ENCODE measurements around the gene CHKA. TPM values are rescaled to one million over a fixed set of nuclear protein-coding genes. Genes with fewer than 3 reads are reported as not detected.

Gene CHKA
- total RNA-seq, 1 donor from 2014 or later: 8.7 TPM

GRCh38 chr11:68015467-68015866, 105.7 kb downstream of the CHKA start:
- Histone ChIP-seq H3K27me3 (ENCODE audit: low read depth) (no peaks in the 10 kb centered on the region), H3K4me1 (peaks cover 18% of the 10 kb centered on the region)
- intact Hi-C loops (cut with micrococcal nuclease): no loop called here

DNA sequence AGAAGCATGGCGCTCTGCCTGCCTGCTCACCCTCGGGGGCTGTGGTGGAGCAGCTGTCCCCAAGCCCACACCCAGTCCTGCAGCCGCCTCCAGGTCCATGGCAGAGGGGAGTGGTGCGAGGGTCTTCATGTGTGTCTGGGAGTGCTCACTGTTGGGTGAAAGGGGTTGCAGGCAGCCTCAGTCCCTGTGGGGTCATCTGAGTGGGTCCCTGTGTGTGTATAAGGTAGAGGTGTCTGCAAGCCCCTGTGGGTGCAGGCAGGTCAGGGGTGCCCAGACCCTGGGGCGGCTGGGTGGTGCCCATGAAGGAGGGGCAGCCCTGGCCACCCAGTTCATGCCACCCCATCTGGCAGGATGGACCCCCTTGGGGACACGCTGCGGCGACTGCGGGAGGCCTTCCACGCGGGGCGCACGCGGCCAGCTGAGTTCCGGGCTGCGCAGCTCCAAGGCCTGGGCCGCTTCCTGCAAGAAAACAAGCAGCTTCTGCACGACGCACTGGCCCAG, 106.2 kb downstream of the CHKA start:
- no peak for TF ChIP-seq CTCF (IDR thresholded peaks at IDR 0.05; ENCODE audit: borderline replicate concordance)
- H3K27ac ChIP-seq (replicated peaks): no peak overlapping the region
- no peaks in the 10 kb centered on the region for H3K27me3 ChIP-seq (ENCODE audit: low read depth)
- H3K36me3 ChIP-seq: no peaks in the 10 kb centered on the region
- H3K4me3 ChIP-seq: no peak overlapping the region
- H3K9me3 ChIP-seq (replicated peaks): no peaks in the 10 kb centered on the region
- intact Hi-C loops (cut with micrococcal nuclease): no loop called here
- DNase-seq: no peak
- H3K4me1 ChIP-seq: peaks cover 22% of the 10 kb centered on the region

More at GRCh38 chr11:68015467-68015866, 105.7 kb downstream of the CHKA start:
- no peak overlapping the region for H3K4me3 ChIP-seq
- no peaks in the 10 kb centered on the region for H3K9me3 ChIP-seq (replicated peaks)
- no peak overlapping the region for H3K27ac ChIP-seq (replicated peaks)
- no peak for TF ChIP-seq CTCF (IDR thresholded peaks at IDR 0.05; ENCODE audit: borderline replicate concordance)
- DNase-seq: no peak
- no peaks in the 10 kb centered on the region for H3K36me3 ChIP-seq

DNA sequence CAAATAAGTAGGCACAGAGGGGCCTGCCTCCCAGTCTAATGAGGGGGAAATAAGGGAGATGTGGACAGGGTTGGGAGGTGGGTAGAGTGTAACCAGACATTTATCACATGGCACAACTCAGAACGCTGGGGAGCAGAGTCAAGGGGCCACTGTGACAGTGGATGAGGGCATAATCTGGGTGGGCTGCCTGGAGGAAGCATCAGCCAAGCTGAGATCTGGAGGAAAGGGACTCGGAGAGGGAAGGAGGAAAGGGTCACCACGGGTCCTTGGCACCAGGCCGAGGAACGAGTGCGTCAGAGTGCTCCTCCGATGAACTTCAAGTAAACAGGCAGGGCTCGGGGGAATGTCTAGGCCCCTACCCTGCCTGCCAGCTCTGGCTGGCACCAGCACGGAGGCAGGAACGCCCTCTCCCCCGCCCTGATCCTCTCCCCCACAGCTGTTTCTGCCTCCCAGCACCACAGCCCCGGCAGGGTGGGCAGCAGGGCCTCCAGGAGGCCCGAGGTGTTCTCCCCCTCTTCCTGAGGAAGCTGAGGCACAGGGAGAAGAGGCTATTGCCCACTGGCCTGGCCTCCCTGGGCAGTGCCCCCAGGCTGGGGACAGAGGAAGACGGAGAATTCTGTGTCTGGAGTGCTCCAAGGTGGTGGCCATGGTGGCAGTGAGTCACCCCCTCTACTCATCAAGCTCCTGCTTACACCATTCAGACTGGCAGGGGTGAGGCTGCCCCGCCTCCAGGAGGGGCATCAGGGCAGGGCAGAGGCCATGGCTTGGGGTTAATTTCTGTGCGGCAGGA, 106.8 kb downstream of the CHKA start:
- no peak for TF ChIP-seq CTCF (IDR thresholded peaks at IDR 0.05; ENCODE audit: borderline replicate concordance)
- peaks cover 29% of the 10 kb centered on the region for H3K4me1 ChIP-seq
- intact Hi-C loops (cut with micrococcal nuclease): no loop called here
- no peaks in the 10 kb centered on the region for H3K36me3 ChIP-seq
- H3K27ac ChIP-seq (replicated peaks): no peak overlapping the region
- H3K27me3 ChIP-seq (ENCODE audit: low read depth): no peaks in the 10 kb centered on the region
- H3K9me3 ChIP-seq (replicated peaks): no peaks in the 10 kb centered on the region
- no peak overlapping the region for H3K4me3 ChIP-seq
- no peak for DNase-seq

DNA sequence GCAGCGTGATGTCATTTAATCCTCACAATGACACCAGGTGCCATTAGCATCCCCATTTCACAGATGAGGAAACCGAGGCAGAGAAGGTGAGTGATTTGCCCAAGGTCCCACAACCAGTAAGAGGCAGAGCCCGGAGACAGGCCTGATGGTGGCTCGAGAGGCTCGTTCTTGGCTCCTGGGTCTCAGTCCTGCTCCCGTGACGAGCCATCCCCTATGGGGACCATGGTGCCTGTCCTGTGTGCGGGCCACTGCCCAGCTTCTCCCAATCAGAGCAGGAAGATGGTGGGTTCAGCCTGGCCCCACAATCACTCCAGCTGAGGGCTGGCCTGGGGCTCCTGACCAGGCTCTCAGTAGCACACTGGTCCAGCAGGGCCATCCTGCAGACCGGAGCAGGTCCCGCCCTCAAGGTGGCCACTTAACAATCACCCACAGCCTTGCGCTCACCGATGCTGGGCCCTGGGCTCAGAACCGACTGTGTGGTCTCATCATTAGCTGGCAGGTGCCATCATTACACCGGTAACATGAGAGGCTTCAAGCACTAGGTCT, 107.5 kb downstream of the CHKA start:
- Histone ChIP-seq H3K27me3 (ENCODE audit: low read depth) (no peaks in the 10 kb centered on the region), H3K4me3 (no peak overlapping the region), H3K27ac (replicated peaks) (no peak overlapping the region), H3K4me1 (peaks cover 31% of the 10 kb centered on the region), H3K36me3 (no peaks in the 10 kb centered on the region), H3K9me3 (replicated peaks) (no peaks in the 10 kb centered on the region)
- intact Hi-C loops (cut with micrococcal nuclease): no loop called here
- no peak for DNase-seq
- no peak for TF ChIP-seq CTCF (IDR thresholded peaks at IDR 0.05; ENCODE audit: borderline replicate concordance)

DNA sequence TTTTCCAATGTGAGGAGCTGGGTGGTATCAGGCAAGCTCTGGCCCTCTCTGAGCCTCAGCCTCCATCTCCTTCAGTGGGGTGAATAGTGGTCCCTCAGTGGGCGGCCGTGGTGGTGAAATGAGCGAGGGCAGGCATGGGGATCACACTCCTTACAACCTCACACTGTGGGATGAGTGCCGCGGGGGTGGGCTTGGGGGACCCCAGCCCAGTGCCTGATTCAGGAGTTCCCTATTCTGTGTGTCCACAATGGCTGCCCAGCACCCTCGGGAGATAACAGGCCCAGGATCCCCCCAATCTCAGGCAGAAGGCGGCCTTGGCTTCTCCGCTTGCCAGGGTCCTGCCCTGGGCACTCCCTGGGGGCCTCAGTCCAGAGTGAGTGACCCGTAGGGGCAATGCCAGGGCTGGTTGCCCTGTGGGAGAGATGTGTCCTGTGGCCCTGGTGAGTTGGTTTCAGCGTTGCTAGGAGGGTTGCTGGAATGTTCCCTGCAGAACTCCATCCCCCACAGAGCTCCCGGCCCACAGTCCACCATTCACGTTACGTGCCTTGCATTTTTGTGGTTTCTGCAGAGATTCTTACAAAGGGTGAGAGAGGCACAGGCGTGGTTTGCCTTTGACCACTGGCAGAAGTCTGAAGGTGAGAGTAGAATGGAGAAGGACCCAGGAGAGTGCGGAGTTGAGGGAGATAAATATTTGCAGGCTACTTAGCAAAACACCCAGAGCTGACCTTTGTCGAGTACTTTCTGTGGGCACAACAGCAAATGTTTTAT, 108.2 kb downstream of the CHKA start:
- DNase-seq: no peak
- Histone ChIP-seq H3K27me3 (ENCODE audit: low read depth) (no peaks in the 10 kb centered on the region), H3K4me1 (peaks cover 38% of the 10 kb centered on the region), H3K27ac (replicated peaks) (no peak overlapping the region), H3K9me3 (replicated peaks) (no peaks in the 10 kb centered on the region), H3K36me3 (no peaks in the 10 kb centered on the region), H3K4me3 (no peak overlapping the region)
- no peak for TF ChIP-seq CTCF (IDR thresholded peaks at IDR 0.05; ENCODE audit: borderline replicate concordance)
- intact Hi-C loops (cut with micrococcal nuclease): no loop called here

All from left ventricle myocardium inferior (tissue), 1 donor.